ENCODE results near the gene NKAIN2.
"Not testable (repeated sequence)": the region's sequence is repeated elsewhere in the genome, so short reads cannot be mapped to it uniquely, and the experiment has no call there.

The NKAIN2 gene

GRCh38 chr6:123895346-123895745 is 91.7 kb downstream of the NKAIN2 start:
- no peak for DNase-seq (ENCODE audit: low read depth, low spot score)

DNA sequence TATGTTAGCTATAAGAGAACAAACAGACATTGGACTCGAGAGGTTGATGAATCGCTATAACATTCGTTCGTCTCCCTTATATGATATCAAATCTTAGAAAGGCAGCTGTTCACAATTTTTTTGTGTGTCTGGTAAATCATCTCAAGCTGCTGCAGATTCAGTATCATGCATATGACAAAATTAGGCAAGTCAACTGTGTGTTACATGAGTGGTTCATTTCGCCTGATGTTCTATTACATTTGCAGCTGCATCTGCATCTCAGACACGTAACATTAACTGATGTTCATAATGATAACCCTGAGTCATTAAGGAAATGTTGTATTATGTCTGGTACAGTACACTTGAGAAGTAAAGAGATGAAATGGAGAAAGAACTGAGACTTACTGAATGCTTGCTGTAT is 92.1 kb downstream of the NKAIN2 start:
- DNase-seq (ENCODE audit: low read depth, low spot score) = no peak

DNA sequence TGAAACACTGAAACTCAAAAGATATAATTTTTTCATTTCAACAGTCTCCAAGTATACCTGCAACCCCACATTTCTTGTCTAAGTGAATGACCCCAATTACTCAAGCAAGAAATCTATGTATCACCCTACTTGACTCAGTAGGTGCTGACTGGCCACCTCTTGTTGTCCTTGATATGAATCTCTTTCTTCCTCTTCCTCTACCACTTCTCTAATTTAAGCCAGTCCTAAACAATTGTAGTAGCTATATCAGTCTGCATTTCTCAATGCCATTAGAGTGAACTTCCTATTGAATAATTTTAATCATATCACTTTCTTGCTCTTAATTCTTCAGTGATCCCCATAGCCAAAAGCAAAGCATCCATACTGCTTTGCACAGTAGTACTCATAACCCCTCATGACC is 93.2 kb downstream of the NKAIN2 start:
- no peak for DNase-seq (ENCODE audit: low read depth, low spot score)

GRCh38 chr6:123897965-123898364 is 94.3 kb downstream of the NKAIN2 start:
- DNase-seq (ENCODE audit: low read depth, low spot score) = no peak

DNA sequence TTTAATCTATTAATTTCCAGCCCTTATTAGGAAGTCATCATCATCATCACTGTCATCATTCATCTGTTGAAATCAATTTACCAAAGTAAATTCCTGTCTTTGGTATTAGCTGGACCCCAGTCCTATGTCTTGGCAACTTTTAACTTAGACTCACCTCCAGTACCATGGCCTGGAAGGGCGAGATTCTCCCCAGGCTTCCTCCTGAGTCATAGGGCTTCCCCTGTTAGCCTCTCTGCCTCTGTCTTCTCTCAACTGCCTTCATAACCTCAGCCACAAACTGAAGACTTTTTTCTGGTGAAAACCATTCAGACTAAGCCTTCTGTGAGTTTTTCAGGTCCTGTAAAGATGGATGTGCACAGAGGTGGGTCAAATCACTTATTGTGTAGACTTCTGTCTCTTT is 95.0 kb downstream of the NKAIN2 start:
- DNase-seq (ENCODE audit: low read depth, low spot score) = no peak

DNA sequence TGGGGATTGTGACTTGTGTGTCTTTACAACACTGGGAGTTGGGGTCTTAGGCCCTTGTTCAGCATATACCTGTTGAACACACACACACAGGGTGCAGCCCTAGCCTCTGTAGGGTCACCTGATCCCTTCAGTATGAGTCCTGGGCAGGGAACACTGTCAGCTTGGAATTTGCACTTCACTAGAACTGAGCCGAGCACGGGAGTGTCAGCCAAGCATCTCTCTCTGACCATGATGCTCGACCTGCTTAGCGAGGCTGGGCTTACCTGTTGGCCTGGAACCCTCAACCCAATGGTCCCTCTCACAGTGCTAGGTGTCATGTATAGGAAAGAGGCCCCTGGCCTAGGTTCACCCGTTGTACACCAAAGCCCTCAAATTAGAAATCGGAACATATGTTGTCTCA is 96.1 kb downstream of the NKAIN2 start:
- DNase-seq (ENCODE audit: low read depth, low spot score) = no peak

DNA sequence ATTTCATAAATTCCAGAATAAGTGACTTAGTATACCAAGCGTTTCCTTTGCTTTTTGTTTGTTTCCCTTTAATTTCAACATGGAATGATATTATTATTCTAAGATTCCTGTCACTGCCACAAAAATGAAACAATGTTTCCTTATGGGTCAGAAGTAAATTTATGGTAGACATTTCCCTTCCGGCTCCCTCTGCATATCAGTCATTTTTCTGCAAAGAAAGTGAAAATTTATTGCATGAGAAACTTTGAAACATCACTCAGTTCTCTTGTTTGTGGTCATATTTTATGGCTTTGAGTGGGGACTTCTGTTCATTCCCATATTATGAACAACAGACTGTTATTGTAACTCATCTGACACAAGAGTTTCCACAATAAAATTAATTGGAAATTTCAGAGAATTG is 97.8 kb downstream of the NKAIN2 start:
- no peak for DNase-seq (ENCODE audit: low read depth, low spot score)

GRCh38 chr6:123902738-123903313 is 99.2 kb downstream of the NKAIN2 start:
- no peak for DNase-seq (ENCODE audit: low read depth, low spot score)

DNA sequence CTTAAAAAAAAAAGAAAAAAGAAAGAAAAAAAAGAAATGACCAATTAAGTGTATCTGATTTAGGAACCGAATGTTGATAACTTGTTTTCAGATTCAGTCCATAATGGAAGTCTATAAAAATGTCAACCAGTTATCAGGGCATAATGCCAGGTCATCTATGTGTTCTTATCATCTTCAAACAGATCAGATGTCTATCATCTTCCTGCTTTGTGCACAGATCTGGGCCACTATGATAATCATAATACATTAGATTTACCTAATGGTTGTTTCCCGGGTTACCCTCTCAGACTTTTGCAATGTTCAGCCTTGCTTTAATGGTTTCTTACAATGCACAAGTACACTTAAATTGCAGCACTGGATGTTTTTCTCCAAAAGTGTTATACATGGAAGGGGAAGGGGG is 100.6 kb downstream of the NKAIN2 start:
- DNase-seq (ENCODE audit: low read depth, low spot score) = no peak

DNA sequence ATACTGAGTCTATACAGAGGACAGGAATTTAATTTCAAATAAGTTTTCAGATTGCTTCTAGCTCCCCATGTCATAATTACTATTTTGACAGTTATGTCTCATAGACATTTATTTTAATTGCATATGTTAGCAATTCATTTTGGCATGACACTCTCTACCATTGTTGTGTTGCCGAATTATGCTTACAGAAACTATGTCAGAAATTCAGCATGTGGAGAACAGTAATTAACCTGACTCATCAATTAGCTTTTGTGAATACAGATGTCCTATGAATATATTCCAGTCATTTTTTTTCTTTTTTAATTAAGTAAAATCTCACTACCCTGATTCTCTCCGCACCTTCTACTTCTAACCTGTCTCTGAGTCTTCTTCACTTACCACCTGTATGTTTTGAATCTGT is 105.1 kb downstream of the NKAIN2 start:
- no peak for DNase-seq (ENCODE audit: low read depth, low spot score)

DNA sequence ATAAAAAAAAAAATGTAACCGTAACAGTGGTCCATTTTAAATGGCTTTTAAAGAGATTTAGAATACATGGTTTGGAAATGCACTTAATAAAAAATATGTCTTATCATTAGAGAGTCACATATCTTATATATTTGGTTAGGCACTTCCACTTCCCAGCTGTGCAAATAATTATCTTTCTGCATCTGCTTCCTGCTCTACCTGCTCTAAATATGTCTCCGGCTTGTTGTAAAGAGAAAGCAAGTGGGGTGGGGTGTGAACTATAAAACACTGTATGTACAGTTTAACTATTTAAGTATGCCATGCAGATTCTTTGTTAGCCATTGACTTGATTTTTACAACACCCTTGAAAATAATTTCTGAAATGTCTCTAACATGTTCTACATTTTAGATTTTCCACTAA is 106.3 kb downstream of the NKAIN2 start:
- no peak for DNase-seq (ENCODE audit: low read depth, low spot score)

DNA sequence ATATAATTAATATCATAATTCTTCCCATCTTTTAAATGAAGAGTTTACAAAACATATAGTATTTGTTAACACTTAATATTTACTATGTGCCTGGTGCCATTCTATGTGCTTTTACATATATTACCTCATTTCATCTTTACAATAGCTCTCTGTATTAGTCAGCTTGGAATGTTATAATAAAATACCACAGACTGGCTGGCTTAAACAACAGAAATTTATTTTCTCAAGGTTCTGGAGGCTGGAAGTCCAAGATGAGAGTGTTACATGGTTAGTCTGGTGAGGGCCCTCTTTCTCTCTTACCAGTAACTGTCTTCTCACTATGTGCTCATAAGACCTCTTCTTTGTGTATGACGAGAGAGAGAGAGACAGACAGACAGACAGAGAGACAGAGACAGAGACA is 110.2 kb downstream of the NKAIN2 start:
- no peak for DNase-seq (ENCODE audit: low read depth, low spot score)

DNA sequence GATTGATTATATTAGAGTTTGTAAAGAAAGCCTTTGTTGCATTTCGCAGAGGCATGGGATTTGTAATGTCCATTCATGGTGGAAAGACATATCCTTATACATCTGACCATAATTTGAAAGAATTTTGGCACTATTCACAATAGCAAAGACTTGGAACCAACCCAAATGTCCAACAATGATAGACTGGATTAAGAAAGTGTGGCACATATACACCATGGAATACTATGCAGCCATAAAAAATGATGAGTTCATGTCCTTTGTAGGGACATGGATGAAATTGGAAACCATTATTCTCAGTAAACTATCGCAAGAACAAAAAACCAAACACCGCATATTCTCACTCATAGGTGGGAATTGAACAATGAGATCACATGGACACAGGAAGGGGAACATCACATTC is 119.7 kb downstream of the NKAIN2 start:
- DNase-seq (ENCODE audit: low read depth, low spot score) = not testable (repeated sequence)

DNA sequence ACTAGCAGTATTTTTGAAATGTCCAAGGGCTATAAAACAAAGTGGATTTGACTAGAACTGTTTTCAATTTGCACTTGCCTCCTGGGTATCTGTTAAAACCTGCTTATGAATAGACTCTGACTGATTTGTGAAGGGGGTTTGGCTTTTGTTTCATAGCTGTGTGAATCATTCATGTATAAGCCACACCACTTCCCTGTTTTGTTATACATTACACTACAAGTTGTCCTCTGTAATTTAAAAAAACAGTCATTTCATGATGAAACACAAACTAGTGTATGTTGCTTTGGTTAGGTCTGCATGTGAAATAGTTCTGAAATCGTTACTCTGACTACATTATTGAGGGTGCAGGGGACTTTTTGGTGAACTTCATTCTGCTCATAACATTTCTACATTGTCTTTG is 121.7 kb downstream of the NKAIN2 start:
- DNase-seq (ENCODE audit: low read depth, low spot score) = no peak

DNA sequence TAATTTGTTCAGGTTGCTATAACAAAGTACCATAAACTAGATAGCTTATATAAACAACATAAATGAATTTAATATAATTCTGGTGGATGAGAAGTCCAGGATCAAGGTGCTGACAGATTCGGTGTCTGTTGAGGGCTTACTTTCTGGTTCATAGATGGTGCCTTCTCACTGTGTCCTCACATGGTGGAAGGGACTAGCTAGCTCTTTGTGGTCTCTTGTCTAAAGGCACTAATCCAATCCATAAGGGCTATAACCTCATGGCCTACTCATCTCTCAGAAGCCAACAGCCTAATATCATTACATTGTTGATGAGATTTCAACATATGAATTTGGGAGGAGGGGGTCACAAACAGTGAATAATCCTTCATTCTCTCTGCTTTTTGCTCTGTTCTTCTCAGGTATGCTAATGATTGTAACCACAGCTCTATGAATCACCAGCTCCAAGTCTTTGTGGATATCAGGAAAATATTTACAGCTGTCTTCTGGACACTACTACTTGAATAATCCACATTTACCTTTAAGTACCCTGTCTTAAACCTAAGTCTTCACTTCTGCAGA is 122.3 kb downstream of the NKAIN2 start:
- DNase-seq (ENCODE audit: low read depth, low spot score) = no peak

GRCh38 chr6:123928529-123928928 is 124.9 kb downstream of the NKAIN2 start:
- no peak for DNase-seq (ENCODE audit: low read depth, low spot score)

DNA sequence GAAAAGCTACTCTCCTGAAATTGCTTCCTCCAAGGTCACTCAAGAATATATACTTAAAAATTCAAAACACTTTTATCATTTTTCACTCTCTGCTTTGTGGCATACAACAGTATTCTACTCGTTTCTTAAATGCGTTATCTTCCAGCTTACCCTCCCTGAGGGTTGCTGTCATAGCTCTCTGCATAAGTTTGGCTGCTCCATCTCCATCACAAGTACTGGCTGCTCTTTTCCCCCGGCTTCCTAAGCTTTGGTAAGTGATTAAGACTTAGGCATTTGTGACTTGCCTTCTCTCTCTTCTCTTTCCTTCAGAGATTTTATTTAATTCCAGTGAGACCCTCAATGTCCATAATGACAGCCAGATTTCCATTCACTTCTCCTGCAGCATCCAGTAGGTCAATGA is 128.3 kb downstream of the NKAIN2 start:
- DNase-seq (ENCODE audit: low read depth, low spot score) = no peak

- no peak for DNase-seq (ENCODE audit: low read depth, low spot score)
These were observed 136.9 kb downstream of the NKAIN2 start for GRCh38 chr6:123940551-123940950.

DNA sequence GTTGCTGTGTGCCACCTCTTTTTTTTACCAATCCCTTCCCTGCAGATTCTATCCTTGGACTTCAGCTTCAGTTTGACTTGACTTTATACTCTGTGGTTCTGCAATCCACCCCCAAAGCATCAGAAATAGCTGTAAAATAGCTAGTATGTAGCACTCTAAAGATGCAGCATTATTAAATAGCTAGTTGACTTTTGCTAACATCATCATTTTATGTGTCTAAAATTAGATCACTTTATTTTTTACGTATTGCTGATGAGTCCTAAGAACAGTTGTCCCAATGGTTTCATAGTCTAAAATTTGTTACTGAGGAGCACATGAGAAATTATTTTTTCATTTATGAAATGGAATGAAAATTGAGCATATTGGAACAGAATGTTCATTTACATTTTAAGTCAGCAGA is 138.2 kb downstream of the NKAIN2 start:
- no peak for DNase-seq (ENCODE audit: low read depth, low spot score)

- no peak for DNase-seq (ENCODE audit: low read depth, low spot score)
These were observed 141.7 kb downstream of the NKAIN2 start for GRCh38 chr6:123945386-123945785.

DNA sequence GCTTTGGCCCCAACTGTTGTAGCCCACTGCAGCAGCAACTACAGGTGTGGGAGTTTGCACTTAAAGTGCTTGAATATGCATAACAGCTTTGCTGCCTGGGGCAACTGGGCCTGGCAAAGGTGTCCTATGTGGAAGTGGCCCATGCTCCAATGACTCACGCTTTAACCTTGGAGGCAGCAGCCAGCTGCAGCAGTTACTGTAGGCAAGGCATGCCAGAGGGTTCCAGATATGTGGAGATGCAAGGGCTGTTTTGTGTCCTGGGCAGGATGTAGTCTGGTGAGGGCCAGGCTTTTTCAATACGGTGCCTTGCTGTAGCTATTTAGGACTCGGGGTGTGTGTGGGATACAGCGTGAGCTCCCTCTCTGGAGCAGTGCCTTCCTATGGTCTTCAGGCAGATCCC is 150.3 kb downstream of the NKAIN2 start:
- no peak for DNase-seq (ENCODE audit: low read depth, low spot score)

DNA sequence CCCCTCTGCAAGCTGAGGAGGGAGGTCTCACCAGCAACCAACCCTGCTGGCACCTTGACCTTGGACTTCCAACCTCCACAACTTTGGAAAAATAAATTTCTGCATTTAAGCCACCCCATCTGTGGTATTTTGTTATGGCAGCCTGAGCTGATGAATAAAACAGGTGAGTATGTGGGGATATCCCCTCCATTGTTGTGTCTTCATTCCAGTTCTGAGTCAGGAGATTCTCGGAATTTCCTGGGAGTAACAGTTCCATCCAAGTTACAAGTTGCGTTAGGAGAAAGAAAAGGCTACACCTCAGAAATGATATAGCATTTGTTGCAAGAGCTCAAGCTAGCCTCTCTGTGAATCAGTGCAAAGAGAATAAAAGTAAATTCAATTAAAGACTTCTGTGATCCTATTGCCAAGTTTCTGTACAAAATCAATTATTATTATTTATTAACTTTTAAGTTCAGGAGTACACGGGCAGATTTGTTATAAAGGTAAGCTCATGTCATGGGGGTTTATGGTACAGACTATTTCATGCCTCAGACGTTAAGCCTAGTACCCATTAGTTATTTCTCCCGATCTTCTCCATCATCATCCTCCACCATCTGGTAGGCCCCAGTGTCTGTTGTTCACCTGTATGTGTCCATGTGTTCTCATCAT is 153.0 kb downstream of the NKAIN2 start:
- DNase-seq (ENCODE audit: low read depth, low spot score) = no peak

DNA sequence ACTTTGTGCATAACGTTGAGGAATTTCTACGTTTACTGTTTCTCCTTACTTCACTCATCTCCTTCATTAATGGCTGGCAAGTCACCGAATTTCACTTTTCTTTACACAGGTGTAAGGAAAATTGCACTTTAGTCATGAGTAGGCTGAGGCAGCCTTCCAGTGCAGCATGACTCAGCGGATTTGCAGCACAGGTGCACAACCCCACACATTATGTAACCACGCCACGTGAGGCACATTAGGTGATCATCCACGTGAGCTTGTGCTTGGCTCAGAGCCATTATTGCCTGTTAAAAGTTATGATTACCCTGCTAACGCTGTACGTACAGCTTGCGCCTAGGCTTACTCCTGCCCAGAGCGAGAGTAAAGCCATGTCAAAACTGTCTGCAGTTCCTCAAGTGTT is 158.8 kb downstream of the NKAIN2 start:
- no peak for DNase-seq (ENCODE audit: low read depth, low spot score)

GRCh38 chr6:123965894-123966293 is 162.2 kb downstream of the NKAIN2 start:
- no peak for DNase-seq (ENCODE audit: low read depth, low spot score)

All from brain pericyte (primary cell).